ENCODE measurements around the gene RAD50.
"Not testable (repeated sequence)": the region's sequence is repeated elsewhere in the genome, so short reads cannot be mapped to it uniquely, and the experiment has no call there.

The RAD50 gene

GRCh38 chr5:132633587-132633986 lies 76.8 kb downstream of the RAD50 start:
- not testable (repeated sequence) for DNase-seq (ENCODE audit: low read depth)

DNA sequence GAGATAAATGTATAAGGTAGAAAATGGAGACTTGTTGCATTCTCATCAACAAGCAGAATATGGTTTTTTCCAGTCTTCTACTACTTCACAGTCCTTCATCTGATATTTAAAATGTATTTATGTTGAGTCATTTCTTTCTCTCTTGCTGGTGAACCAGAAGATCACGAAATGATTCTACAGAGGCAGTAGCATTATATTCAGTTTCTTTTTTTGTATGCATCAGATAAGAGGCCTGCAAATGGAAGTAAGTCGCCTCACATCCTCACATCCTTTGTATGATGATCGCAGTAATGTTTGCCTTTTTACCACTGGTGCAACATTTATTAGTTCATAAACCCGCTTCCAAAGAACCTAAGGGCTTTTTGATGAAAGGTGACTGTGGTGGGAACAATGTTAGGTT lies 79.1 kb downstream of the RAD50 start:
- no peak for DNase-seq (ENCODE audit: low read depth)

DNA sequence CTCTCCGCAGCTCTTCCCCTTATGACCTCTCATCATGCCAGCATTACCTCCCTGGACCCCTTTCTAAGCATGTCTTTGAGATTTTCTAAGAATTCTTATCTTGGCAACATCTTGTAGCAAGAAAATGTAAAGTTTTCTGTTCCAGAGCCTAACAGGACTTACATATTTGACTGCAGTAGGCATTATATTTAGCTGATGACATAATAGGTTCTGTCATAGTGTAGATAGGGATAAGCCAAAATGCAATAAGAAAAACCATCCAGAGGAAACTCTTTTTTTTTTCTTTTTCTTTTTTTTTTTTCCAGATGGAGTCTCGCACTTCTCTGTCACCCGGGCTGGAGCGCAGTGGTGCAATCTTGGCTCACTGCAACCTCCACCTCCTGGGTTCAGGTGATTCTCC lies 80.5 kb downstream of the RAD50 start:
- DNase-seq (ENCODE audit: low read depth), result no peak

- DNase-seq (ENCODE audit: low read depth), result no peak
Measured at GRCh38 chr5:132639706-132640130, 82.9 kb downstream of the RAD50 start.

DNA sequence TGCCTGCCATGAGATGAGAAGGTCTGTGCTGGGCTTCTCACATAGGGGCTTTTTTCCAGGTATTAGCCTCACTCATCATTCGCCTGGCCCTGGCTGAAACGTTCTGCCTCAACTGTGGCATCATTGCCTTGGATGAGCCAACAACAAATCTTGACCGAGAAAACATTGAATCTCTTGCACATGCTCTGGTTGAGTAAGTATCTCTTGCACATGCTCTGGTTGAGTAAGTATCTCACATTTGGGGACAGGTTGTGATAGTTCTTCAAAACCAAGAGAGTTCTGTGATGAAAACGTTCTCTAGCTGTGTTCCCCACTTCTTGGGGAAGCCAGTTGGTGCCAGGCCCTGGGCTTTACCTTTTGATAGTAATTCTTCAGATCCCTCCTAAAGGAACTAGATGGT lies 83.8 kb downstream of the RAD50 start:
- DNase-seq (ENCODE audit: low read depth), result no peak

DNA sequence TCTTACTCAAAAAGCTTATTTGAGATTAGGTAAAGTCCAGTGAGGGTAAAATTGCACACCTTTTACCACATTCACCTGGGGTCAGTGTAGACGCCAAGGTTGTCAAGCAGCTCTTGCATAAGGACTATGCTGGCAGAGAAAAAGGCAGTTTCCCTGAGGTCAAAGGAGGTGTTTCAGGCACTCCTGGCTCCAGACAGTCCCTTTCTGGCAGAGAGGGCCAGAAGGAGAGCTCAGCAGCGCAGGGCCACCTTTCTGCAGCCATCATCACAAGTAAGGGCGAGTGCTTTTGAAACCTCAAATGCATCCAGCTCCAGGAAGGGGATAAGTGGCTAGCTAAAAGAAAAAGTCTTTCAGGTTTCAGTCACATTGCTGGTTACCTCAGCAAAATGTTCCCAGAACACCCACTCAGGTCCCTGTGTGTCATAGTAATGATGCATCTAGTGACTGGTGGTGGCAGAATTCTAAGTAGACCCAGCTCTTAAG lies 84.5 kb downstream of the RAD50 start:
- no peak for DNase-seq (ENCODE audit: low read depth)

DNA sequence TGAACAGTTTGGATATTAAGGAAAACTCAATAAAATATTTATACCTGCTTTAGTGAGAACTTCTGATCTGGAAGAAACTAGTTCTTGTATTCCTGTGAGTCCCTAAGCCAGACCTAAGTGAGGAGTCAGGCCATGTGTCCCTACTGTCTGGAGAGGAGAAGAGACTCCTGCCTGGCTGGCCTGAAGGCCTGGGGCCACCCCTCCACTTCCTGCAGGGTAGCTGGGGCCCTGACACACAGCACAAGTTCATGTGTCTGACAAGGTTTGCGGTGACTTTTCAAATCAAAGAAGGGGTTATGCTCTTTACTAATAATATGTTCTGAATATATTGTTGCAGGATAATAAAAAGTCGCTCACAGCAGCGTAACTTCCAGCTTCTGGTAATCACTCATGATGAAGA lies 85.1 kb downstream of the RAD50 start:
- no peak for DNase-seq (ENCODE audit: low read depth)

DNA sequence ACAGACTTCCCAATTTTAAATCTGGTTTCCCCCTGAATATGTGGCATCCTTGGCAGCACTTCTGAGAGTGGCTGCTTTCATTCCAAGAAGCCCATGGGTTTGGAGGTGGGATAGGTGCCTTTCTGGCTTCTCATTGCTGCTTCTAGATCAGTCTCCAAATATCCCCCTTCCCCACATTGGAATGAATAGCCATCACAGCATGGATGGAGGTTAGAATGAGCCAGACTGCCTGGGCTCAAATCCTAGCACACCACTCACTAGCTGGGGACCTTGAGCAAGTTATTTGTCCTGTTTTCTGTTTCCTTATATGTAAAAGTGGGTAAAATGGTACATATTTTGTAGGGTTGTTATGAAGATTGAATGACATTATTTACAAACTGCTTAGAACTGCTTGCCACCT lies 87.4 kb downstream of the RAD50 start:
- DNase-seq (ENCODE audit: low read depth), result no peak

- DNase-seq (ENCODE audit: low read depth), result no peak
Measured at GRCh38 chr5:132646583-132647266, 89.9 kb downstream of the RAD50 start.

DNA sequence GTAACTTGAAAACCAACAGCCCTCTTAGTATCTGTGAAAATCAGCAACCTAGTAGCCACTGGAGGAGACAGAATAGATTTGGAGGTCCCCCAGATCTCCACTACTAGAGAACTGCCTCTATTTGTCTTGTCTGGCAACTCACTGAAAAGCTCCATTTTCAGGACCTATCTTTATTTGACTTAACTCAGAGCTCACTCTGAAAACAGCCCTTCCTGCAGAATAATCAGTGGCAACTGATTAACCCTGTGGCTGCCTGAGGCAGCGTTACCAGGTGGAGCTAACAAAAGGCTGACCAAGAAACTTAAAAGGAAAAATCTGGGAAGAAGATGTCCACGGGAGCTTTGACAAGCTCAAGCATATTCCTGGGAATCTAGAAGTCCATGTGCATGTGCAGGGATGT lies 90.7 kb downstream of the RAD50 start:
- no peak for DNase-seq (ENCODE audit: low read depth)

- no peak for DNase-seq (ENCODE audit: low read depth)
Measured at GRCh38 chr5:132648355-132648754, 91.6 kb downstream of the RAD50 start.

GRCh38 chr5:132651838-132652469 lies 95.2 kb downstream of the RAD50 start:
- no peak for DNase-seq (ENCODE audit: low read depth)

DNA sequence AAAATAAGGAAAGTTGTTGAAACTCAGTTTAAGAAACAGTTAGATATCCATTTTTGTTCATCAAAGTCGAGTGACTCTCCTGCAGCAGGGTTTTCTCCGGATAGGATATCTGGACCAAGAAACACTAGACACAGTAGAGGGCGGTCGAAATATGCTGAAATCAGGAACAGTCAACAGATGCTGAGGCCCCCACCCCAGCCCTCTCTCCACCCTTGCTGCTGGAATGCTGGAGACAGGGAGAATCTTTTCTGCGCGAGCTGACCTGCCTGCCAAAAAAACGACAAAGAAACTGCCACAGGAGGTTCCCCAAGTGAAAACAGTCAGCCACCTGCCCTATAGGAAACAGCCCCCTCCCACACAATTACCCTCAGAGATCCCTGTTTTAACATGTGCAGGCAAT lies 96.9 kb downstream of the RAD50 start:
- no peak for DNase-seq (ENCODE audit: low read depth)

DNA sequence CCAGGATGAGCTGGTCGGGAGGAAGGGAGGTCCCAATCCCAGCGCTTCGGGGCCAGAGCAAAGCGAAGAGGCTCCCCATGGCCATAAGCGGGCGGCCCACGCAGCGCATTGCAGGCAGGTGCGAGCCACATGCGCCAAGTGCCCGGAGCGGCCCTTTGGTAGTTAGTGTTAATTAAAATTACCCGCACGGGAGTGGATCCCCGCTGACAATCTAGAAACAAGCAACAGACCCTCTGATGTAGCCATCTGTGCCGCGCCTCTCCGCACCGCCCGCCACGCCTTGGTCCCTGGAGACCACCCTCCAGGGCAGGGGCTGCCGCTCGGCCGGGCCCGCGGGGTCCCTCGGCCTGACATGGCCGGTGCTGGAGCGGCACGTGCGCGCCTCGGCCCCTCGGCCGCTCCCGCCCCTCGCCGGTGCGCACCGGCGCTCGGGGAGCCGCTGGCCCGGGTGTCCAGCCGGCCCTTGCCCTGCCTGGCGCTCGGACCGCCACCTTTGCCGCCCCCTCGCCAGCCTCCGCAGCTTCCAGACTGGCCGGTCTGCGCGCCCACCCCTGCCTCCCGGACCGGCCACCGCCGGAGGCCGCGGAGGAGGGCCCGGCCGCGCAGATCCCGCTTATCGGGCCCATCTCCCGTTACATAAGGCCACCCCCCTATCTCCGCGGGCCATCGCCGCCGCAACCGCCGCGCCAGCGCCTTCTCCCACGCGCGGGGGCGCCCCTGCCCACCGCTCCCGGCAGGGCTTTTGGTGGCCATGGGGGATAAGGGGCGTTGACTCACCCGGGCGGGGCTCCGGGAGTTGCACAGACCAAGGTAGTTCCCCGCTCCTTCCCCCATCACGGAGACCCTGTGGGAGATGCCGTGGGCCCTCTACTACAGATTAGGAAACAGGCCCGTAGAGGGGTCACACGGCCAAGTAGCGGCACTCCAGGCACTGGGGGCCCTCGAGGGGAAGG lies 99.3 kb downstream of the RAD50 start:
- DNase-seq (ENCODE audit: low read depth), result no peak

DNA sequence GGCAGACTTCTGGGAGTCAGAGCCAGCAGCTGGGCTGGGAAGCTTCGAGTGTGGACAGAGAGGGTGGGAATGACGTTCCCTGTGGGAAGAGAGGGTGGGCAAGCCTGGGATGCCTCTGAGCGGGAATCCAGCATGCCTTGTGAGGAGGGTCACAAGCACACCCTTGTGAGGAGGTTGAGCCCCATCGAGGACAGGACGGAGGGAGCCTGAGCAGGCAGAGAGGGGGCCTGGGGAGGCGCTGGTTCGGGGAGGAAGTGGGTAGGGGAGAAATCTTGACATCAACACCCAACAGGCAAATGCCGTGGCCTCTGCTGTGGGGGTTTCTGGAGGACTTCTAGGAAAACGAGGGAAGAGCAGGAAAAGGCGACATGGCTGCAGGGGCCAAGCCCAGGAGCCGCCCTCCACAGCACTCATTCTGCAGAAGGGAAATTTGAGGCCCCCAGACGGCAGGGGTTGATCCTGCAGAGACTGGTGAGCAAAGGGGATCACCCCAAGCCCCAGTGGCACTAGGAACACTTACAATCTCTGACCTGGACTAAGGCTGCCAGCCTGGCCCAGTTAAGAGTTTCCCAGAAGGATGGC lies 100.1 kb downstream of the RAD50 start:
- DNase-seq (ENCODE audit: low read depth), result no peak

GRCh38 chr5:132657676-132658380 lies 101.1 kb downstream of the RAD50 start, which contains the start of gene IL13:
Gene IL13, plus strand, starts transcription at chr5:132658173. Its CDS starts 14 bp downstream, at chr5:132658187.
- DNase-seq (ENCODE audit: low read depth), result no peak

- no peak for DNase-seq (ENCODE audit: low read depth)
Measured at GRCh38 chr5:132658381-132659302, 101.9 kb downstream of the RAD50 start.

GRCh38 chr5:132659598-132660493 lies 103.1 kb downstream of the RAD50 start:
- no peak for DNase-seq (ENCODE audit: low read depth)

DNA sequence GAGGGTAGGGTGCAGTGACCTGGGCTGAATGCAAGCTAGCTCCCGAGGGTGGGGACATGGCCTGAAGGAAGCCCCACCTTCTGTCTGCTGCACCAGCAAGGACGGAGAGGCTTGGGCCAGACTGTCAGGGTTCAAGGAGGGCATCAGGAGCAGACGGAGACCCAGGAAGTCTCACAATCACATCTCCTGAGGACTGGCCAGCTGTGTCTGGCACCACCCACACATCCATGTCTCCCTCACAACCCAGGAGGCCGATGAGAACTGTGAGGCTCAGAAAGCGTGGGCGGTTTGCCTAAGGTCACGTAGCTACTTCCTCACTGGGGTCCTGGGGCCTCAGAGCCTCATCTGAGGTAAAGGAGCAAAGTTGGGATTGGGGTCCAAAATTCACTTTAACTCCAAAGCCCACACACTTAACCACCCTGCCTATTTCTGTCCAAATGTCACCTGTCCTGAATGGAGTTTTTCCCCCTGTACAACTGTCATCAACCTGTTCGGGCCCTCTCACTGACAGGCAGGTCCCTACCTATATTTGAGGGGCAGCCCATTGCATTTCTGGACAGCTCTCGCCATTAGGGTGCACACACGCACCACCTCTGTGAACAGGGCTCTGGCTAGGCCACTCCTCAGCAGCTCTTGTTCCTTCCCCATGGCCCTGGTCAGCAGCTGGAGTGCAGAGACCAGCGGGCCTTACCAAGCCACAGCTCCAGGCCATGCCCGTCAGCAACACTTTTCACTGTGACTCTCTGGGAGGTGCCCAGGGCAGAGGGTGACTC lies 104.6 kb downstream of the RAD50 start:
- DNase-seq (ENCODE audit: low read depth), result no peak
